ENCODE data around the gene IPPK. TPM values are rescaled to one million over a fixed set of nuclear protein-coding genes. Genes with fewer than 3 reads are reported as not detected.

IPPK gene
- total RNA-seq, 5 donors from 2014 or later (not counting 1 experiment from before 2014, with no cell fraction given) = 7.5 to 9.6 (median 8.3) TPM

DNA sequence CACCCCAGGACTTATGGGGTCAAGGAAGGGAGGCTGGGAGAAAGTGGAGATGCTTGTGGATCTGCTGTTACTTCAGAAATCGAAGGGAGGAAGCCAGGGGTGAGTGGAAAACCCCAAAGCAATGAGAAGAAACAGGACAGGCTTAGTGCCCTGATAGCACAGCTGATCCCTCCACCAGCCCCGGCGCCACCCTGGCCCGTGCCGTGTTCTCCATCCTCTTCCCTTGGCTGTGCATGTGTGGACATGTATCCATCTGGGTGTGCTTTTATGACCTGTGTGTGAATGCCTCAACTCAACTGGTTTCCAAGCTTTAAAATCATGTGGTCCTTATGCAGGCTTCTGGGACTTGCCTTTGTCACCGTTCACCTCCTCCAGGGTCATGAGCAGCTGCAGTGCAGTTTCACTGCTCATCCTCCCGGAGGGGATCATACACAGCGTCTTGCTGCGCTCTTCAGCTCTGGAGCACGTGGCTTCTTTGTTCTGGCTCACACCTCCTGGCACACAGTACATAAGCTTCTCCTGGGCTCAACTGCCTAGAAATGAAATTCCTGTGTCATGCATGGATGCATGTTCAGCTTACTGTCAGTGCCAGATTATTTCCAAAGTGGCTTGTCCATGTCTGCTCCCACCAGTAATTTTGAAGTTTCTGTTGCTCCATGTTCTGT lies 58.2 kb downstream of the IPPK start:
- Histone ChIP-seq H3K9me3 (no peaks in the 10 kb centered on the region), H3K4me1 (ENCODE audit: control insufficient read depth in 1 of 2, extremely low read depth in 1 of 2, insufficient read depth in 2 of 2, low read length in 2 of 2) (no peaks in the 10 kb centered on the region), H3K27me3 (replicated peaks in 1 of 2; ENCODE audit: control insufficient read depth in 2 of 2, extremely low read depth in 1 of 2, insufficient read depth in 2 of 2, low read length in 1 of 2) (no peaks in the 10 kb centered on the region), H3K27ac (ENCODE audit: low read length) (no peak overlapping the region), H3K36me3 (ENCODE audit: control insufficient read depth in 2 of 2, extremely low read depth in 1 of 2, insufficient read depth in 1 of 2, low read length in 1 of 2) (peaks cover 16 to 44% of the 10 kb centered on the region in 2 donors), H3K4me3 (ENCODE audit: control insufficient read depth in 1 of 2, extremely low read depth in 1 of 2, low read length in 1 of 2) (no peak overlapping the region)
- ChIA-PET CTCF (interaction anchor here in 1 of 2 donors (0.6 kb wide), 1 partner anchor 279 kb away, joined by 3 read pairs; no protein-coding TSS in a partner anchor), POLR2A (no interaction called here)
- Mint-ChIP-seq H3K27me3 (no peaks in the 10 kb centered on the region), H3K4me3 (no peak overlapping the region), H3K36me3 (peaks cover 44% of the 10 kb centered on the region), H3K9me3 (no peaks in the 10 kb centered on the region), H3K27ac (no peak overlapping the region), H3K4me1 (no peaks in the 10 kb centered on the region)
- no peak for ATAC-seq (replicated peaks in 1 of 4)
- WGBS (ENCODE audit: insufficient coverage) = 100% methylated on average over 6 of the region's 10 CpGs
- DNase-seq = no peak

DNA sequence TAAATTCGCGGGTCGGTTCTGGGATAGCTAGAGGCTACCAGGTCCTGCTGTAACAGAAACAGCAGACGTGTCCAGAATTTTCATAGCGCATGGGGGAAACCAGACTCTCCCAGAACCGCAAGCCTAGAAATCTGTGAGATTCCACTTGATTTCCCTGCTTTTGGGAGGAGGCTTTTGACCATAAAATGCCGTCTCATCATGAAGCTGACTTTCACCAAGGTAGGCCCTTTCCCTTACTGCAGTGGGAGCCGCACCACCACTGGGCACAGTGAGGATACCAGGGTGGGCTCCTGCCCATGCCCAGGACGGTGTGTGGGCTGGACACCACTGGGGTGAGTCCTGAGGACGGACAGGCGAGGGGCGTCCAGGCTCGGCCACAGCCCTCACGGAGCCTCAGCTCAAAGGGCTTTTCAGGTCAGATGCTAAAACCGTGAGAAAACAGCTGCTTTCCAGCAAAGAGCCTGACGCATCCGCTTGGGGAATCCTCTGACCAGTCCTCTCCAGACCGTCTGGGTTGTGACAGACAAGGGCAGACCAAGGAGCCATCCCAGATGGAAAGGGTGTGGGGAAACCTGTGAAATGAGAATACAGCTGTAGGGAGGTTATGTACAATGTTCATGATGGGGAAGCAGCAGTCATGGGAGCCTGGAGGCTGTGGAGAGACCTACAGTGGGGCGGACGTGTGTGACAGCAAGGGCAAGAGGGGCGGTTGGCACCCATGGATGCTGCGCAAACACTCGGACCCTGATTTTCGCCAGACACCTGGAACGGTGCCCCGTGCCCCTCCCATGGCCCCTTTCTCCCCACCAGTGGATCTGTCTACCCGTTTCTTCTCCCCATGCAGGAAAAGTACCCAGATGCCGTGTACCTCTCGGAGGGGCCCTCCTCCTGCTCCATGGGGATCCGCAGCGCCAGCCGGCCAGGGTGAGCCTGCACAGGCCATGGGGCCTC lies 59.2 kb downstream of the IPPK start:
- ChIA-PET POLR2A (no interaction called here), CTCF (no interaction called here)
- WGBS (ENCODE audit: insufficient coverage) = 96% methylated on average over 19 of the region's 32 CpGs
- Mint-ChIP-seq H3K9me3 (no peaks in the 10 kb centered on the region), H3K4me3 (no peak overlapping the region), H3K4me1 (no peaks in the 10 kb centered on the region), H3K27me3 (no peaks in the 10 kb centered on the region), H3K27ac (no peak overlapping the region), H3K36me3 (peaks cover 35% of the 10 kb centered on the region)
- Histone ChIP-seq H3K36me3 (ENCODE audit: control insufficient read depth in 2 of 2, extremely low read depth in 1 of 2, insufficient read depth in 1 of 2, low read length in 1 of 2) (peaks cover 16 to 34% of the 10 kb centered on the region in 2 donors), H3K9me3 (no peaks in the 10 kb centered on the region), H3K27ac (ENCODE audit: low read length) (no peak overlapping the region), H3K4me3 (ENCODE audit: control insufficient read depth in 1 of 2, extremely low read depth in 1 of 2, low read length in 1 of 2) (no peak overlapping the region), H3K4me1 (ENCODE audit: control insufficient read depth in 1 of 2, extremely low read depth in 1 of 2, insufficient read depth in 2 of 2, low read length in 2 of 2) (no peaks in the 10 kb centered on the region), H3K27me3 (replicated peaks in 1 of 2; ENCODE audit: control insufficient read depth in 2 of 2, extremely low read depth in 1 of 2, insufficient read depth in 2 of 2, low read length in 1 of 2) (no peaks in the 10 kb centered on the region)
- no peak for DNase-seq
- ATAC-seq (replicated peaks in 1 of 4) = no peak

DNA sequence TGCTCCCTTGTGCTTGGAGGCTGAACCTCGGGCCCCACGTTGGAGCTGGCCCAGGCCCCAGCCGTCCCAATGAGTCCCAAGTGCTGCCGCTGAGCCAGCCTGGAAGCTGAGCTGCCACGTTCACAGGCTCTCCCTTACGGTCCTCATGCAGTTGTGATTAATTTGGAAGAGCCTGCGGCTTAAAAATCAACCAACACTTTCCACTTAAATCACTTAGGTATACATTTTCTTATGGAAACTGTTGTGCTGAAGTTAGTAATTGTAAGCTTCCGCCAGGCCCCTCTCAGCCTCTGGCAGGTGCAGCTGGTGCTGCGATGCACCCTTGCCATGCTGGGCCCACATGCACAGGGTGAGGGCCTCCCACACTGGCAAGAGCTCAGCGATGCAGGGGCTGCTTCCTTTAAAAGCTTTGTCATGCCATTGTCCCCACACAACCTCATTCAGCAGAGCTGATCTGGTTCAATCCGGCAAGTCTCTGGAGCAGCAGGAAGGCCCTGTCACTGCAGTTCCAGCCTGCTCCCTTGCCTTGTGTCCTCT lies 61.0 kb downstream of the IPPK start:
- DNase-seq = no peak
- H3K36me3 ChIP-seq (ENCODE audit: control insufficient read depth in 2 of 2, extremely low read depth in 1 of 2, insufficient read depth in 1 of 2, low read length in 1 of 2) = peaks cover 8 to 18% of the 10 kb centered on the region in 2 donors
- Mint-ChIP-seq H3K27me3 (no peaks in the 10 kb centered on the region), H3K36me3 (peaks cover 21% of the 10 kb centered on the region), H3K4me3 (no peak overlapping the region), H3K4me1 (no peaks in the 10 kb centered on the region), H3K27ac (no peak overlapping the region), H3K9me3 (peaks cover 3 to 4% (median 3%) of the 10 kb centered on the region in 3 donors)
- no peak for ATAC-seq (replicated peaks in 1 of 4)
- no peaks in the 10 kb centered on the region for H3K9me3 ChIP-seq
- no peak overlapping the region for H3K4me3 ChIP-seq (ENCODE audit: control insufficient read depth in 1 of 2, extremely low read depth in 1 of 2, low read length in 1 of 2)
- POLR2A ChIA-PET = no interaction called here
- 85% methylated on average over 4 of the region's 11 CpGs for WGBS (ENCODE audit: insufficient coverage)
- CTCF ChIA-PET = no interaction called here
- H3K27ac ChIP-seq (ENCODE audit: low read length) = no peak overlapping the region
- H3K4me1 ChIP-seq (ENCODE audit: control insufficient read depth in 1 of 2, extremely low read depth in 1 of 2, insufficient read depth in 2 of 2, low read length in 2 of 2) = no peaks in the 10 kb centered on the region
- H3K27me3 ChIP-seq (replicated peaks in 1 of 2; ENCODE audit: control insufficient read depth in 2 of 2, extremely low read depth in 1 of 2, insufficient read depth in 2 of 2, low read length in 1 of 2) = no peaks in the 10 kb centered on the region

DNA sequence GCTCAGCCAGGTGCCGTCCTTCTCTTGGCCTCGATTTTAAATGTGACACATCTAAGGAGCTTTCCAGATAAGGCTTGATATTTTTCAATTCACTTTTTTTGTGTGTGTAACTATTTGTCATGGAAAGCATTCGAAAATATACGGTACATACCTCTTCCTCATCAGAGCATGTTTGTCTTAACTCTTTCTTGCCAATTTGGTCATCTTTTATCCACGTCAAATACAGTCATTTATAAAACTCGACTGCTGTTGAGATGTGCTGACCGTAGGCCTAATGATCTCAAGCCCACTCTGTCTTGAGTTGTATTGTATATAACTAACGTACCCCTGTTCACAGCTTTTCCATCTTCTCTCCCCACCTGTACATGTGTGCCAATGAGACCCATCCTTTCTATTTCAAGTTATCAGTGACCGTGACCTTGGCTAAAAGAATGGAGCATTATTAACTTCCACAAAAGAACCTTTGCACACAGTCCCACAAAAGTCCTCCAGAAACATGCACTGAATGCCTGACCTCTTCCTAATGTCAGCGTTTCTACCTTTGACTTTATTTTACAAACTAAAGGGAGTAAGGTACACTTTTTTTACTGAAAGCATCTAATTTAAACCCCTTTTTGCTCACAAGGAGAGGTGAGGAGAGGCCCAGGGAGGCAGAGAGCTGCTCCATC lies 61.6 kb downstream of the IPPK start:
- H3K27me3 Mint-ChIP-seq = no peaks in the 10 kb centered on the region
- no peak for DNase-seq
- CTCF ChIA-PET = no interaction called here

DNA sequence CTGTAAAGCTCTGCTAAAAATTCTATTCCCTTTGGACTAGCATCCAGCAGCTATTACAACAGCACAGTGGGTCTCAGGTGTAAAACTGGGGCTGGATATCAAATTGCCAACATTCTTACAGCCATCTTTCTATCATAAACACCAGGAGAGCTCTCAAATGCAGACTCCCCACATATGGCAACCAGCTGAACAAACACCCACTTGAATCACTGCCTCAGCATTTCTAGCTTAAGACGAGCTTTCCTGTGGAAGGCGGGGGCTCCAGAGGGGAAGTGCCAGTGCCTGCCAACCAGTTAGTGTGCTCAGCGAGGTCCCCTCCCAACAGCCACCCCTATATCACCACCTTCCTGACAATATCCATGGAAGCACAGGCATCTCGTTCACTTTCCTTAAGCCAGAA lies 62.2 kb downstream of the IPPK start:
- no peaks in the 10 kb centered on the region for H3K27me3 Mint-ChIP-seq
- H3K4me1 ChIP-seq (ENCODE audit: control insufficient read depth in 1 of 2, extremely low read depth in 1 of 2, insufficient read depth in 2 of 2, low read length in 2 of 2) = no peaks in the 10 kb centered on the region
- peaks cover 22% of the 10 kb centered on the region for H3K36me3 Mint-ChIP-seq
- H3K27ac Mint-ChIP-seq = no peak overlapping the region
- H3K9me3 ChIP-seq = no peaks in the 10 kb centered on the region
- ATAC-seq (replicated peaks in 1 of 4) = no peak
- H3K4me1 Mint-ChIP-seq = no peaks in the 10 kb centered on the region
- POLR2A ChIA-PET = no interaction called here
- H3K27ac ChIP-seq (ENCODE audit: low read length) = no peak overlapping the region
- no peak overlapping the region for H3K4me3 Mint-ChIP-seq
- no peaks in the 10 kb centered on the region for H3K27me3 ChIP-seq (replicated peaks in 1 of 2; ENCODE audit: control insufficient read depth in 2 of 2, extremely low read depth in 1 of 2, insufficient read depth in 2 of 2, low read length in 1 of 2)
- H3K36me3 ChIP-seq (ENCODE audit: control insufficient read depth in 2 of 2, extremely low read depth in 1 of 2, insufficient read depth in 1 of 2, low read length in 1 of 2) = peaks cover 0 to 12% of the 10 kb centered on the region in 2 donors
- H3K4me3 ChIP-seq (ENCODE audit: control insufficient read depth in 1 of 2, extremely low read depth in 1 of 2, low read length in 1 of 2) = no peak overlapping the region
- DNase-seq = no peak
- CTCF ChIA-PET = no interaction called here
- peaks cover 3 to 14% (median 11%) of the 10 kb centered on the region in 3 donors for H3K9me3 Mint-ChIP-seq
- WGBS (ENCODE audit: insufficient coverage) = 86% methylated on average over 2 of the region's 4 CpGs

More for the DNA sequence above, 61.6 kb downstream of the IPPK start:
- no peaks in the 10 kb centered on the region for H3K9me3 ChIP-seq
- Mint-ChIP-seq H3K4me3 (no peak overlapping the region), H3K27ac (no peak overlapping the region), H3K36me3 (peaks cover 21% of the 10 kb centered on the region), H3K4me1 (no peaks in the 10 kb centered on the region), H3K9me3 (peaks cover 3 to 10% (median 9%) of the 10 kb centered on the region in 3 donors)
- 95% methylated on average over 4 of the region's 10 CpGs for WGBS (ENCODE audit: insufficient coverage)
- no peaks in the 10 kb centered on the region for H3K27me3 ChIP-seq (replicated peaks in 1 of 2; ENCODE audit: control insufficient read depth in 2 of 2, extremely low read depth in 1 of 2, insufficient read depth in 2 of 2, low read length in 1 of 2)
- ATAC-seq (replicated peaks in 1 of 4) = no peak
- H3K4me3 ChIP-seq (ENCODE audit: control insufficient read depth in 1 of 2, extremely low read depth in 1 of 2, low read length in 1 of 2) = no peak overlapping the region
- no peak overlapping the region for H3K27ac ChIP-seq (ENCODE audit: low read length)
- POLR2A ChIA-PET = no interaction called here
- H3K4me1 ChIP-seq (ENCODE audit: control insufficient read depth in 1 of 2, extremely low read depth in 1 of 2, insufficient read depth in 2 of 2, low read length in 2 of 2) = no peaks in the 10 kb centered on the region
- peaks cover 2 to 13% of the 10 kb centered on the region in 2 donors for H3K36me3 ChIP-seq (ENCODE audit: control insufficient read depth in 2 of 2, extremely low read depth in 1 of 2, insufficient read depth in 1 of 2, low read length in 1 of 2)

DNA sequence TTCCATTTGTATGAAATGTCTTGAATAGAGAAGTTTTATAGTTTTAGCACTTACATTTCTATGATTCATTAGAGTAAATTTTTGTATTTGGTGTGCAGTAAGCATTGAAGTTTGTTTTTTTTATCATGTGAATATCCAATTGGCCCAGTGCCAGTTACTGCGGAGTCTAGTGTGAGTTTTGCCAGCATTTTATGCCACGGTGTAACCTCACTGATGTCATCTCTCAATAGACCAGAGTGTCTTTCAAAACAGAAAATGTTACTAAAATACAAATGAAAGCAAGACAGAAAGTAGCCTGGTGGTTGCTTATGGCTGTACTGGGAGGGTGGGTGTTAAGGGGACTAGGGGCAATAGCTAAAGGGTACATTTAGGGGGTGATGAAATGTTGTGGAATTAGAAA lies 62.8 kb downstream of the IPPK start:
- no peaks in the 10 kb centered on the region for H3K4me1 Mint-ChIP-seq
- no CpG with 5 or more reads among the region's 2 CpGs for whole genome bisulfite sequencing (ENCODE audit: insufficient coverage)
- CTCF ChIA-PET = no interaction called here
- POLR2A ChIA-PET = no interaction called here
- no peak overlapping the region for H3K4me3 Mint-ChIP-seq
- peaks cover 3 to 14% (median 11%) of the 10 kb centered on the region in 3 donors for H3K9me3 Mint-ChIP-seq
- ATAC-seq (replicated peaks in 1 of 4) (no peak), DNase-seq (no peak)
- peaks cover 18% of the 10 kb centered on the region for H3K36me3 Mint-ChIP-seq
- Histone ChIP-seq H3K27me3 (replicated peaks in 1 of 2; ENCODE audit: control insufficient read depth in 2 of 2, extremely low read depth in 1 of 2, insufficient read depth in 2 of 2, low read length in 1 of 2) (no peaks in the 10 kb centered on the region), H3K9me3 (no peaks in the 10 kb centered on the region), H3K4me1 (ENCODE audit: control insufficient read depth in 1 of 2, extremely low read depth in 1 of 2, insufficient read depth in 2 of 2, low read length in 2 of 2) (no peaks in the 10 kb centered on the region), H3K4me3 (ENCODE audit: control insufficient read depth in 1 of 2, extremely low read depth in 1 of 2, low read length in 1 of 2) (no peak overlapping the region), H3K36me3 (ENCODE audit: control insufficient read depth in 2 of 2, extremely low read depth in 1 of 2, insufficient read depth in 1 of 2, low read length in 1 of 2) (peaks cover 0 to 6% of the 10 kb centered on the region in 2 donors), H3K27ac (ENCODE audit: low read length) (no peak overlapping the region)
- H3K27me3 Mint-ChIP-seq = no peaks in the 10 kb centered on the region
- H3K27ac Mint-ChIP-seq = no peak overlapping the region
